A549 treated with CORT108297 at 1 μM for 4 hours (cell line): ENCODE data around the gene ATP5MG. TPM values are rescaled to one million over a fixed set of nuclear protein-coding genes. Genes with fewer than 3 reads are reported as not detected.

Source experiments
- total RNA-seq: library from RNA; stranded (reverse); fragments of 200-300 nt; extraction: Qiagen RNA extraction; gene quantifications from 5 replicates; pipeline ENCODE4 v1.2.3, GENCODE V29; 2022

The ATP5MG gene
- total RNA-seq: 163 to 210 TPM (median 186 TPM) in 5 replicates

GRCh38 chr11:118401151-118401879 lies at the start of gene ATP5MG:
ATP5MG (plus strand) TSS chr11:118401606; CDS start chr11:118401666, 60 bp downstream.

DNA sequence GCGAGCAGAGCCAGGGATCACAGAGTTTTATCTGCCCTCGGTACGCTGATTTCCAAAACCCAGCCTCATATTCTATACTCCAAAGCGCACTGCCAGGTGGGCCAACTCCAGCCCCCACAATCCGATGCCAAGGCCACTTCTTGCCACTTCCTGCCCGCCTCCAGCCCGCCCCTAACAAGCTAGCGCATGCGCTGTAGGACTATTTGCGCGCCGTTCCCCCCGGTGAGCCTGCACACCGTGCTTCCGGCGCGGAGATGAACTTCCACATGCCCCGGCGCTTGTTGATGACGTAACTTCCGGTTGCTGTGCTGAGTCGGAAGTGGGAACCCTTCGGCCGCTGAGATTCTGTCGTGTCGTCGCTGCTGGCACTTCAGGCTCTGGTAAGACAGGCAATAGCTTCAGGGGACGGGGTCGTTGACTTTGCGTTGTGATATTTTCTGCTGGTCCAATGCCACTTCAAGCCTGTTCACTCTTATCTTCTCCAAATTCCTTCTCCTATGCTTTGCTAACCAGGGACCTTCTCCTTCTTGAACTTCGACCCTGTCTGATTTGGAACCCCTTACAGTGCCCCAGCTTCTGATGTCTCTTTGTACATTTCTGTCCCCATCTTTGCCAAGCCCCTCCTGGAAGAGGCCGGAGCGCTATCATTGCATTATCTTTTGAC lies 42.0 kb upstream of the ATP5MG start, which contains the start of gene UBE4A:
Gene UBE4A (plus strand): TSS at position 306 of the 664 bp plus-strand sequence. CDS start 5,481 bp downstream, outside the sequence.

DNA sequence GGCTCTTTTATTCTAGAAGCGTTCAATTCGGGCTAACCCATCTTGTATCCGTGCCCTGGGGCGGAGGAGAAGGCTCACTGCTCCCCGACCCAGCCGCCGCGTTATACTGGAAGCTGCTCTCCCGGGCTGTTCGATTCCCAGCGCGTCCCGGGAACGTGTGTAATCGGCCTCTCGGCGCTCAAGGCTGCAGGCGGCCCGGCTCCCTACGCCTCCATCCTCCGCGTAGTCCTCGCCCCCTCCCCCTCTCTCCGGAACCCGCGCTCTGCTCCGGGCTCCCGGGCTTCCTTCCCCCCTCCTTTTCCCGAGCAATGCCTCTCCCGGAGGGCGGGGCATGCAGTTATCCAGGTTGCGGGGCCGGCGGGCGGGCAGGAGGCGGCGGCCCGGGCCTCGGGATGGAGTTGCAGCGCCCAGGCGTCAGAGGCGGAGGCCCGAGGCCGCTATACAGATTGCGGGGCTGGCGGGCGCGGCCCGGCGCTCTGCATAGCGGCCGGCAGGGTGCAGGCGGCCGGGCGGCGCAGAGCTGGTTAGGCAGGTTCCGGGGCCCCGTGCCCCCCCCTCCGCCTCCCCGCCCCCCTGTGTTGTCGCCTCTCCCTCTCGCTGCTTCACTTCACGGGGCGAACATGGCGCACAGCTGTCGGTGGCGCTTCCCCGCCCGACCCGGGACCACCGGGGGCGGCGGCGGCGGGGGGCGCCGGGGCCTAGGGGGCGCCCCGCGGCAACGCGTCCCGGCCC lies 34.7 kb downstream of the ATP5MG start, which contains the start of gene KMT2A:
Gene KMT2A (plus strand): TSS at position 600 of the 732 bp plus-strand sequence. CDS start 21 bp downstream, at position 621.

Other genes starting within 250 kb of the ATP5MG start
- 0.03 to 0.08 TPM (median 0.07 TPM) in 5 replicates for gene SCN4B, start 248.8 kb upstream of the ATP5MG start, total RNA-seq
- gene SCN2B, start 225.0 kb upstream of the ATP5MG start, total RNA-seq: not detected in 5 replicates
- not detected in 5 replicates for gene JAML, start 176.6 kb upstream of the ATP5MG start, total RNA-seq
- gene MPZL3, start 149.2 kb upstream of the ATP5MG start, total RNA-seq: 0.29 to 0.47 TPM (median 0.32 TPM) in 5 replicates
- gene MPZL2, start 137.3 kb upstream of the ATP5MG start, total RNA-seq: 0.15 TPM in 1 of 5 replicates, not detected in the others
- not detected in 5 replicates for gene CD3E, start 96.9 kb upstream of the ATP5MG start, total RNA-seq
- gene CD3D, start 58.9 kb upstream of the ATP5MG start, total RNA-seq: not detected in 5 replicates
- not detected in 5 replicates for gene CD3G, start 57.3 kb upstream of the ATP5MG start, total RNA-seq
- gene UBE4A, start 42.0 kb upstream of the ATP5MG start, total RNA-seq: 8.8 to 11.4 TPM (median 9.7 TPM) in 5 replicates
- gene KMT2A, start 34.9 kb downstream of the ATP5MG start, total RNA-seq: 11.4 to 15.1 TPM (median 13.5 TPM) in 5 replicates
- not detected in 5 replicates for gene TTC36, start 125.9 kb downstream of the ATP5MG start, total RNA-seq
- 0.17 to 0.88 TPM (median 0.44 TPM) in 5 replicates for gene TMEM25, start 129.6 kb downstream of the ATP5MG start, total RNA-seq
- gene IFT46, start 164.3 kb downstream of the ATP5MG start, total RNA-seq: 15.0 to 19.3 TPM (median 17.4 TPM) in 5 replicates
- 85.6 to 100.0 TPM (median 87.1 TPM) in 5 replicates for gene ARCN1, start 170.8 kb downstream of the ATP5MG start, total RNA-seq
- 7.8 to 10.3 TPM (median 9.1 TPM) in 5 replicates for gene PHLDB1, start 206.0 kb downstream of the ATP5MG start, total RNA-seq